Endometrial microvascular endothelial cells (primary cell): Measurements from ENCODE around the gene KLC1. TPM values are rescaled to one million over a fixed set of nuclear protein-coding genes. Genes with fewer than 3 reads are reported as not detected.

Experiments
- in situ Hi-C: cut with HindIII; loops from 2 replicates; pipeline ENCODE4 v1.10.0; 2017; ENCODE audit warnings: low sequenced_read_pairs, low pct_unique_long_range_greater_than_20kb; ENCODE audit errors: inconsistent ontology term
- total RNA-seq: library from RNA; depleted of rRNA; stranded (reverse); fragments of >200 nt; gene quantifications from one replicate; pipeline ENCODE4 v1.2.3, GENCODE V29; 2015; ENCODE audit errors: inconsistent ontology term

The KLC1 gene
- total RNA-seq, 1 donor from 2014 or later = 135 TPM

- in situ Hi-C loops = no loop called here
These were observed 69.6 kb downstream of the KLC1 start for GRCh38 chr14:103698380-103699260.

- in situ Hi-C loops = no loop called here
These were observed 70.2 kb downstream of the KLC1 start for GRCh38 chr14:103699261-103699661.

GRCh38 chr14:103699901-103700752 is 71.1 kb downstream of the KLC1 start:
- in situ Hi-C loops = no loop called here

- in situ Hi-C loops = no loop called here
These were observed 71.9 kb downstream of the KLC1 start for GRCh38 chr14:103700753-103701490.

GRCh38 chr14:103702095-103702494 is 73.1 kb downstream of the KLC1 start:
- in situ Hi-C loops = no loop called here

GRCh38 chr14:103702497-103703432 is 73.8 kb downstream of the KLC1 start:
- in situ Hi-C loops = no loop called here

- in situ Hi-C loops = no loop called here
These were observed 74.7 kb downstream of the KLC1 start for GRCh38 chr14:103703433-103704385.

- in situ Hi-C loops = no loop called here
These were observed 75.7 kb downstream of the KLC1 start for GRCh38 chr14:103704708-103705107.

- in situ Hi-C loops = no loop called here
These were observed 76.1 kb downstream of the KLC1 start for GRCh38 chr14:103705118-103705503.

- in situ Hi-C loops = no loop called here
These were observed 76.7 kb downstream of the KLC1 start for GRCh38 chr14:103705504-103706284.

- in situ Hi-C loops = no loop called here
These were observed 77.7 kb downstream of the KLC1 start for GRCh38 chr14:103706551-103707328.

GRCh38 chr14:103707329-103708263 is 78.6 kb downstream of the KLC1 start:
- in situ Hi-C loops = no loop called here

- in situ Hi-C loops = no loop called here
These were observed 79.8 kb downstream of the KLC1 start for GRCh38 chr14:103708750-103709187.

- in situ Hi-C loops = no loop called here
These were observed 80.8 kb downstream of the KLC1 start for GRCh38 chr14:103709814-103710213.
